GM12892 (cell line): ENCODE measurements around the gene GALNT18.

Experiments used
- POLR2AphosphoS5 ChIP-seq: IDR thresholded peaks from 2 replicates; pipeline ENCODE4 v1.6.1; 2011; ENCODE audit warnings: low read depth, low read length, control low read depth
- TAF1 ChIP-seq: IDR thresholded peaks from 2 replicates; pipeline ENCODE4 v1.6.1; 2011; ENCODE audit warnings: low read depth, mild to moderate bottlenecking, control low read depth, low read length, borderline replicate concordance

DNA sequence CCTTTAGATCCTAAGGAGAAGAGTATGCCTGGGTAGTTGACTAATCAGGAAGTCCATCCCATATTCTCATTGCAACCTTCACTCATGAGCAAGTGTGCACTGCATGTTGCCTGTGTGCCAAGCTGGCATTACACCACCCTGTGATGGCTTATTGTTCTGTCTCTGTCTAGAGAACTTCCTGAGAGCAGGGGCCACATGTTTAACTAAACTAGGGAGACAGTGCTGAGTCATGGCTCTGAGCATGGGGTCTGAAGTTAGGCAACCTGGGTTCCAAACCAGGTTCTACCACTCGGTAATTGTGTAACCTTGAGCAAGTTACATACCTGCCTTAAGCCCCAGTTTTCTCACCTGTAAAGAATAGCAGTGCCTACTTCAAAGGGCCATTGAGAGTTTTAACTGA lies 308.4 kb downstream of the GALNT18 start:
- TF ChIP-seq TAF1 = no peak
- TF ChIP-seq POLR2AphosphoS5 = no peak
